ENCODE measurements around the gene BRF1.
"Not testable (repeated sequence)": the region's sequence is repeated elsewhere in the genome, so short reads cannot be mapped to it uniquely, and the experiment has no call there.

Gene BRF1

DNA sequence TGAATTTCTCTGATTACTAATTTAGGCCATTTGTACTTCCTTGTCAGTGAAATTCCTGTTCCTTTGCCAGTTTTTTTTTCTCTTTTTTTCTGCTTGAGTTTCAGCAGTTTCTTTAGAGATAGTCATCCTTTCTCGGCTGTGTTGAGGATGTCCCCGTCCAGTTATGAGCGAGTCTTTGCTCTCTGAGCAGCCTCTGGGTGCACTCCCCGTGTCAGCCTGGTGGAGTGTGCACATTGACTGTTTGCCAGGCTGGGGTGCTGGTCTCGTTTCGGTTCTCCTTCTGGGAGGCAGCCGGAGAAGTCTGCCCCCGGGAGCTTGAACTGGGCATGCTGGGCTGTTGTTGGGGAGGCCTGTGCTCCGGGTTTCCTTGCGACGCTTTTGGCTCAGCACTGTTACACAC is 16.7 kb upstream of the BRF1 start:
- FAIRE-seq (no peak), DNase-seq (ENCODE audit: insufficient read length, low spot score) (no peak)

DNA sequence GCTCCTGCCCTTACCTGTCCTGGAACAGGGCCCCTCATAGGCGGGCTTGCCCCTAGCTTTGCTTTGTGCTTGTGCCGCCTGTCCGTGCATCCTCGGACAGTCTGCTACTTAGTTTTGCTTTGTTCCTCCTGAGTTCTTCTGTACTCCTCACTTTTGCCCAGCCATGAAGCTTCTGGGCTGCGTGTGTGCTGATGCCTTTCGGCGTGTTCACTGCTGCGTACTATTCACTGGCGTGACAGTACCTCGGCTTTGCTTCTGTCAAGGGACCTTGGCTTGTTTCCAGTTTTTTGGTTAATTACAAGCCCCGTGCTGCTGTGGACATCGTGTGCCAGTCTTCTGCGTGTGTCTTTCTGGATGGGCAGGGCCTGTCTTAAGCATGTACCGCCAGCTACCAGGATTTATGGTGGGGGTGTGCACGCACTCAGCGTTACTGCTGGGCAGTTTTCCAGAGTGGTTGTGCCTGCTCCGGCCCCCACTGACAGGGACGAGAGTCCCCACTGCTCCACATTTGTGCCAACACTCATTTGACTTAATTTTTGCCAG is 16.2 kb upstream of the BRF1 start:
- no peak for FAIRE-seq
- no peak for DNase-seq (ENCODE audit: insufficient read length, low spot score)

DNA sequence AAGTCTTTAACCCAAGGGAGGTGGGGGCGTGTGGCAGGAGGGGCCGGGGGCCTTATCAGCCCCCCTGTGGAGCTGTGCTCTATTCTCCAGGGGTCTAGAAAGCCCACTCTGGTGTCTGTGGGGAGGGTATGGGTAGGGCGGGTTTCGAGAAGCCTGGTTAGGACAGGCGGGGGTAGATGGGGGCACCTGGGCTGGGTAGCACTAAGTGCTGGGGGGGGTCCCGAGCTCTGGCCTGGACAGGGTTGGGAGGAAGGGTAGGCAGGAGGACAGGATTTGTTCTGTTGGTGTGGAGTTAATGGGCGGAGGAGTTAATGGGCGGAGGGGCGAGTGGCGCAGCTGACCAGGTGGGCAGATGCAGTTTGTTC is 15.8 kb upstream of the BRF1 start:
- DNase-seq (ENCODE audit: insufficient read length, low spot score) (no peak), FAIRE-seq (no peak)

DNA sequence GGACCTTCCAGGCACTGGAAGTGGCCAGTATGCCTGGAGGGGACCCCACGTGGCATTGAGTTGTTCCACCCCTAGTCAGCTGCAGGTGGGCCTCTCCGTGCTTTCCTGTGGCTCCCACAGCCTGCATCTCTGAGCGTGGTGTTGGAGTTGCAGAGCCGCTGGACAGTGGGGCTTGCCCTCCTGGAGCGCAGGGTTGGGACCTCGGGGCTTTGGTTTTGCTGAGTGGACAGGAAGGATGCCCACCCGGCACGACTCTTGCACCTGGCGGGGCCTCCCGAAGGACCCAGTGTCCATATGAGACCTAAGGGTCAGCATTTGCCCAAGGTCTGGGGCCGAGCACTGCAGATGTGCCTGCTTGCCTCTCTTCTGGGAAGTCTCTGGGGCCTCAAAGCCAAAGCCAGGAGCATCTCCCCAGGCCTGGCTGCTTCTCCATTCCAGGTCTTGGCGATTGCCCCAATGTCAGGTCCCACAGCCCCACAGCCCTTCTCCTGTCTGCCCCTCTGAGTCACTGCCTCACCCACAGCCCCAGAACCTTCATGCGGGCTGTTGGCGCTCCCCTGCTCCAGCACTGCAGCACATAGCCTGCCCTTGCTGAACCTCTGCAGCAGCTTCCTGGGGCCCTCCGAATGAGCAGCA is 15.3 kb upstream of the BRF1 start:
- no peak for DNase-seq (ENCODE audit: insufficient read length, low spot score)
- FAIRE-seq = no peak

DNA sequence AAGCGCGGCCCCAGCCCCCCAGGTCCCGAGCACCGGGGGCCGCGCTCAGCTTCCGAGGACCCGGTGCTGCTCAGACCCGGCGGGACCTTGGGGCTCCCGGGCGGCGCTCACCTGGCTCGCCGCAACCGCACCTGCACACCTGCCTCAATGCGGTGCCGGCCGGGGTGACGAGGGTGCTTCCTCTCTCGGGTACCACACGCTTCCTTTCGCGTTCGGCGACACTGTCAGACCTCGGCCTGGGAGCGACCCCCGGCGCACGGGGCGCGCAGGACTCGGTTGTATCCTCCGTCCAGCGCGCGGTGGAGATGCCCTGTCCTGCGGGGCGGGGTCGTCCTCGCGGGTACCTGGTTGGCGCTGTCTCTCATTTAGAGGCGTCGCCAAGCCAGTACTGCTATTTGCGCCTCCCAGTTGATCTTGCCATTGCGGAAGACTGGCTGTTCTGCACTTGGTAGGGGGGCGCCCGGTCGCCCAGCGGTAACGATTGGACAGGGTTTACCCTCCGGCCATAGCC is 14.5 kb upstream of the BRF1 start:
- peak; percentile 46 for FAIRE-seq
- DNase-seq (ENCODE audit: insufficient read length, low spot score) = peak; percentile 29

DNA sequence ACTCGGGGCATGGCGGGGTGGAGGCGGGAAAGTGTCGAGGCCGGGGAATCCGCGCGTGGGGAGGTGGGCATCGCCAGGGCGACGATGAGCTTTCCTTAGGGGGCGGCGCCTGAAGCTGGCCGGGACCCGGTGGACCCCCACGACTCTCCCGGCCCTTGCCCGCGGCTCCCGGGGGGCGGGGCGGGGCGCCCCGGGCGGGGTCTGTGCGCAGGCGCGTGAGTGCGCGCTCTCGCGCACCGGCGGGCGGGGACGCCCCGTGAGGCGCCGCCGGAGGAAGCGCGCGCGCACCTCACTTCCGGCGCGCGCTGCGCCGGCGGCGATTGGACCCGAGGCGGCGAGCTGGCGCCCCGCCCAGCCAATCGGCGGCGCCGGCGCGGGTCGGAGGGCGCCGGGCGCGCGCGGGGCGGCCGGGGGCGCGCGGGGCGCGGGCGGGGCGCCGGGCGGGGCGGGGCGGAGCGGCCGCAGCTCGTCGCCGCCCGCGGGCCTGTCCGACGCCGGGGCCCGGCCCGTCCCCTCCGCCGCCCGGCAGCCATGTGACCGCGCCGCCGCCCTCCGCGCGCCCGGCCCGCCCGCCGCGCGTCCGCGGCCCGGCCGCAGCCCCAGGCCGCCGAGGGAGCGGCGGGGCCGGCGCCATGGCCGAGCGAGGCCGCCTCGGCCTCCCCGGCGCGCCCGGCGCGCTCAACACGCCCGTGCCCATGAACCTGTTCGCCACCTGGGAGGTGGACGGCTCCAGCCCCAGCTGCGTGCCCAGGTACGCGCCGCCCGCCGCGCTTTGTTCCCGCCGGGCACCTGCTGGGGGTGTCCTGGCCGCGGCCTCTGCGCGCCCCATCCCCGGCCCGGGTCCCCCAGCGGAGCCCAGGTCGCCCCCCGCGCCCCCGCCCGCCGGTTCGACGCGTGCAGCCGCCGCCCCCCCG is 13.7 kb upstream of the BRF1 start, which contains the start of gene PACS2:
Gene PACS2 (plus strand): TSS at position 462 of the 914 bp plus-strand sequence. CDS start 171 bp downstream, at position 633.
- peak; percentile 96 for DNase-seq (ENCODE audit: insufficient read length, low spot score)
- FAIRE-seq = peak; percentile 73

DNA sequence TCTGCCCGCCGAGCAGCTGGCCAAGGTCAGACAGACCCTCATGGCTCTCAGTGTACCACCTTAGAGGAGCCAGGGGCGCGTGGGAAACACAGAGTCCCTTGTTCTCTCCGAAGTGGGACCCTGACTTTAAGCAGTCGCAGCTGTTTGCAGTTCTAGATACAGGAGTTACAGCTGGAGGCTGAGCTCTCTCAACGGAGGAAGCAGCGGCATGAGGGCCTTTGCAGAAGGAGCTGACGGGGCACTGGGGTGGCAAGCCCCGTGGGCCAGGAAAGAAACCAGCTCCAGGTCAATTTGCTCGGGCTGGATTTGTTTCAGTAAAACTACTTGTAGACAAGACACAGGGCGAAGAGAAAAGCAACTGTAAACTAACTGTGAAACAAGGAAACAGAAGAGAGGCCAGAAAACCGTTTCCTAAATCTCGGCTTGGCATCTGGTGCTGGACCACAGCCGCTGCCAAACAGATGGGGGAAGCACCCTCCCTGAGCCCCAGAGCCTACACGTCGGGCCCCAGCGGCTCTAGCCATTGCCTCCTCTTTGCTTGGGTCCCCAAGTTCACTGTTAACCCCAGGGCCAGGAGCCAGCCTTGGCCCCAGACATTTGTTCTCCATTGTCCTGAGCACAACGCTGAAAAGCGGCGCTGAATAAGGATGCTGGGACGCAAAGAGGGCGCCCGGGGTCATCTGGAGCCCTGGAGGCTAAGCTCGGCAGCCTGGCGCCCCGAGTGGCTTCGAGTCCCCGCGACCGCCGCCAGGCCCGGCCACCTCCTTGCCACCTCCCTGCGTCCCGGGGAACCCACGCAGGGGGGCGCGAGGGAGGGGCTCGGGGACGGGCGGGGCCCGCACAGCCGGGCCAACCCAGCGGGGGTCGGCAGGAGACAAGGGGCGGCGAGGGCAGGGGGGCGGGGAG is 12.8 kb upstream of the BRF1 start:
- FAIRE-seq (no peak), DNase-seq (ENCODE audit: insufficient read length, low spot score) (no peak)

DNA sequence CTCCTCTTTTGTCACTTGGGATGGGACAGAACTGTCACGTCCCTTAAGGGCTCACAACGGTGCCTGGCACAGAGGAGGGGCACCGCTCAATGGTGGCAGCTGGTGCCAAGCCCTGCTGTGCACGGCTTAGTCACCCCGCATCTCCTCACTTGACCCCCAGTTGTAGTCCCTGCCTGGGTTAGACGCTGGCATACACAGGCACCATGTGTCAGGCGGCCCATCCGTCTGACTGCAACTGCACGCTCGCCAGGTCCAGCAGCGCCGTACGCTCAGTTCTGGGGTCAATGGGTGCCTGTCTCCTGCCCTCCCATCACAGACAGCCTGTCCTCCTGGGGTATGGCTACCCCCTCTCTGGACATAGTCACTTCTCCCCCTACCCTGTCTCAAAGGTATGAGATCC is 12.2 kb upstream of the BRF1 start:
- FAIRE-seq (no peak), DNase-seq (ENCODE audit: insufficient read length, low spot score) (no peak)

DNA sequence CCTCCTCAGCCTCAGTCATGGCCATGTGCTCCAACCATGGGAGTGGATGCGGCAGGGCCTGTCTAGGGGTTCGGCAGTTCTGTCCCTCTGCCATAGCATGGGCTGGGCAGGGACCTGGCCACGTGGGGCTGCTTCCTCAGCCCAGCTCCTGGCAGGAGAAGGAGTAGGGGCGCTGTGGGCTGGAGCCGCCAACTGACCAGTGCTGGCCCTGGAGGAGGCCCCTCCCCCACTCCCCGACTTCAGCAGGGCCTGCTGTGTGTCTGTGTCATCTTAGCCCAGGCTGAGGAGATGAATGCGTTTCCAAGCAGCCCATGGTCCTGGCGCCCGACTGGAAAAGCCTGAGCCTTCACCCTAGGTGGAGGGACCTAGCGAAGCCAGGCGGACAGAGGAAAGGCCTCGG is 11.0 kb upstream of the BRF1 start:
- DNase-seq (ENCODE audit: insufficient read length, low spot score) = no peak
- no peak for FAIRE-seq

DNA sequence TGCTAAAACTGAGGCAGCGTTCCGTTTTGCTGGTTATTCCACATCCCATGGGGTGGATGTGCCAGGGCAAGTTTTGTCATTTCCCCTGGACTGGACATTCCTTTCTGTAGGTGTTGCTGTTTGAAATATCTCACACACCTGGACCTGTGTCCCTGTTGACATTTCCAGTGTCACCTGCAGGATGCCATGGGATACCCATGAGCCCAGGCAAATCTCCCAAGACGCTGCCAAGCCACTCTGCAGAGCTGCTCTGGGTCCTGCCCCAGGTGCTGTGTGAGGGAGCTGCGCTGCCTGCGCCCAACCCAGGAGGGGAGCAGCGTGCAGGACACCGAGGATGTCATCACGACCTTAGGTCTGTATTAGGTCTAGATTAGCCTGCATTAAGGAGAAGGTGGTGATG is 8.6 kb upstream of the BRF1 start:
- no peak for DNase-seq (ENCODE audit: insufficient read length, low spot score)
- FAIRE-seq = no peak

DNA sequence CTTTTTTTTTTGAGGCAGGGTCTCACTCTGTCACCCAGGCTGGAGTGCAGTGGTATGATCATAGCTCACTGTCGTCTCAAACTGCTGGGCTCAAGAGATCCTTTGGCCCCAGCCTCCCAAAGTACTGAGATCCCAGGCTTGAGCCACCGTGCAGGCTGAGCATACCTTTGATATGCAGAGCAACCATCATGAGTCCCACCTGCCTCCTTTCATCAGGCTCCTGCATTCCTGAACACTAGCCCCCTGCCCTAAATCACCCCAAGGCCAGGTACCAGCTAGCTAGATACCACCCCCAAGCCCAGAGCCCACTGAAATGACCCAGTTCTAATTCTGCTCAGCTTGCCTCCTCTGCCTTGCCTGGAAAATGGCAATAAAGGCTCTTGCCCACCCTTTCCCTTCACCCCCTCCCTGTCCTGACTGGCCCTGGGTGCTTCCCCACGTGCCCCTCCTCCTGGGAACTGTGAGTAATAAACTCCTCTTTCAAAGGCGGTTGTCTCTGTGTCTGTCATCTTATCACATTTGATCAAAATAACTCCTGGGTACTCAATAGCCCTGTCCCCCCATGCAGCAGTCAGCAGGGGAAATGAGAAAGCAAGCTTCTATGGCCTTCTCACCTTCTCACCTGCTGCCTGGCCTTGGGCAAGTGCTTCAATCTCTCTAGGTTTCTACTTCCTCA is 6.4 kb upstream of the BRF1 start:
- no peak for DNase-seq (ENCODE audit: insufficient read length, low spot score)
- FAIRE-seq = no peak

DNA sequence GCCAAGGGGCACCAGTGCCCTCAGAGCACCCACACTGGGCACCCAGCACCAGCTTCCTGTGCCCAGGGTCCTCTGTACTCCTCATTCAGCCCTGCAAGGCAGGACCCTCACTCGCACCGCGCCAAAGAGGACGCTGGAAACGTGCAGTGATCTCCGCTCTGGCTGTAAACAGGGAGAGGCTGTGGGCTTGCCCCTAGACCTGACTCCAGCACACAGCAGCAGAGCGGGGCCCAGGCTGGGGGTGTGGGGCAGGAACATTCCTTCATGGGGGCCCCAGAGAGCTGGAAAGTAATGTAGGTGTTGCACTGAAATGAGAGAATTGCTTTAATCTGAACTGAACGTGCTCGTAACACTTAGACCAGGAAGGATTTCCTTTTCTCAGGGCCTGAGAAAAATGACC is 5.0 kb upstream of the BRF1 start:
- no peak for DNase-seq (ENCODE audit: insufficient read length, low spot score)
- no peak for FAIRE-seq

DNA sequence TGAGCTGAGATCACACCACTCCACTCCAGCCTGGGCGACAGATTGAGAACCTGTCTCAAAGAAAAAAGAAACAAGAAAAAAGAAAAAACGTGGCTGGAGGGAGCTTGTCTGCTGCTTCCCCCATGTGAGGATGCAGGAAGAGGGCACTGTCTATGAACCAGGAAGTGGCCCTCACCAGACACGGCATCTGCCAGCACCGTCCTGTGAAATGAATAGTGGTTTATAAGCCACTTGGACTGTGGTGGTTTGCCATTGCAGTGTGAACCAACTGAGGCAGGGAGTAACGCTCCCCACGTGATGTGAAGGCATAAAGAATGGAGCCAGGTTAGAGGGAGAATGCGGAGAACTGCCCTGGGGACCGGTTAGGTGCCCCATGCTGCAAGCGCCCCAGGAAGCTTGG is 4.5 kb upstream of the BRF1 start:
- peak; percentile 9 for FAIRE-seq
- DNase-seq (ENCODE audit: insufficient read length, low spot score) = no peak

DNA sequence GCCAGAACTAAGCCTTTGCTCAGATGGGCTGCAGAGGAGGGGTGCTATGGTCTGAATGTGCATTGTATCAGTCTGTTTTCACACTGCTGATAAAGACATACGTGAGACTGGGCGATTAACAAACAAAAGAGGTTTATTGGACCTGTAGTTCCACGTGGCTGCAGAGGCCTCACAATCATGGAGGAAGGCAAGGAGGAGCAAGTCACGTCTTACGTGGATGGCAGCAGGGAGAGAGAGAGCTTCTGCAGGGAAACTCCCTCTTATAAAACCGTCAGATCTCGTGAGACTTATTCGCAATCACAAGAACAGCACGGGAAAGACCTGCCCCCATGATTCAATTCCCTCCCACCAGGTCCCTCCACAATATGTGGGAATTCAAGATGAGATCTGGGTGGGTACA is 3.8 kb upstream of the BRF1 start:
- no peak for FAIRE-seq
- DNase-seq (ENCODE audit: insufficient read length, low spot score) = no peak

DNA sequence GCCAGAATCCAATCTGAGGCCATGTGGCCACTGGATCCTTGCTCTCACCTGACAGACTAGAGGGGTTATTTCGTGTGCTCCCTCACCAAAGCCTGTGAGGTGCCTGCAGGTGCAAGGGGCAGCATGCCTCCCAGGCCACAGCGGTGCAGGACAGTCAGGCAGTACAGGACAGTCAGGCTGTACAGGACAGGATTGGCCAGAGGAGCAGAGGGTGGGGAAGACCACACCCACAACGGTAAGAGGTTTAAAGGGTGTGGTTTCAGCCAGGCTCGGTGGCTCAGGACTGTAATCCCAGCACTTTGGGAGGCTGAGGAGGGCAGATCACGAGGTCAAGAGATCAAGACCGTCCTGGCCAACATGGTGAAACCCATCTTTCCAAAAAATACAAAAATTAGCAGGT is 3.1 kb upstream of the BRF1 start:
- FAIRE-seq (no peak), DNase-seq (ENCODE audit: insufficient read length, low spot score) (no peak)

DNA sequence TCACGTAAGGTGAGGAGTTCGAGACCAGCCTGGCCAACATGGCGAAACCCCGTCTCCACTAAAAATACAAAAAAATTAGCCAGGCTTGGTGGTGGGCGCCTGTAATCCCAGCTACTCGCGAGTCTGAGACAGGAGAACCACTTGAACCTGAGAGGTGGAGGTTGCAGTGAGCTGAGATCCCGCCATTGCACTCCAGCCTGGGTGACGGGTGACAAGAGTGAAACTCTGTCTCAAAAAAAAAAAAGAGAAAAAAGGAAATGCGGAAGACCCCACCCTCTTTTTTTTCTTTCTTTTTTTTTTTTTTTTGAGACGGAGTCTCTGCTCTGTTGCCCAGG is 1.1 kb upstream of the BRF1 start:
- not testable (repeated sequence) for FAIRE-seq; DNase-seq (ENCODE audit: insufficient read length, low spot score)

DNA sequence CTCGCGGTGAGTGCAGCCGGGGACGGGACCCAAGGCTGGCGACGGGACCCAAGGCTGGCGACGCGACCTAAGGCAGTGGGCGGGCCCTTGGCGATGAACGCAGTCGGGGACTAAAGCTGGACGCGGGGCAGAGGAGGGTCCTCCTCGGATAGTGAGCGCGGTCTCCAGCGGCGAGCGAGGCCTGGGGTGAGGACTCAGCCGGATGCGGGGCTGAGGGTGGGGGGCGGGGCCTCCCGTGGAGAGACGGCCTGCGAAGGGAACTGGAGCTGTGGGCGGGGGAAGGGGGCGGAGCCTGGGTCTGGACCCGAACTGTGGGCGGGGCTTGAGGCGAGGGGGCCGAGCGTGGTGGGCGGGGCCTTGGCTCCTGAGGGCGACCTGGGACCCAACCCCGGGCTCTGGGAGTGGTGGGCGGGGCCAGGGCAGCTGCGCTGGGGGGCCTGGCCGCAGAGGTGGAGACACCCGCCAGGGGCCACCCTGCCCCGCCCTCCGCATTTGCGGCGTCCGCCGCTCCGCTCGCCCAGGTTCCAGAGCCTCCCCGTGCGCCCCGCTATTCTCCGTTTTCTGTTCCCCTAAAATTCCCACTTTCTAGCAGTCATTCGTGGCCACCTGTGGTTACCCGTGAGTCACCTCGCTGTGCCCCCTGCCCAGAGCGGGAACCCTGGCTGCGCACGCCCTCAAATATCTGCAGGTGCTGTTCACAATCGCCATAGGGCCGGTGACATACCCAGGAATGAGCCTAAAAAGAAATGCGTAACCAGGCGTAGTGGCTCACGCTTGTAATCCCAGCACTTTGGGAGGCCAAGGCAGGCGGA is 508 bp upstream of the BRF1 start:
- DNase-seq (ENCODE audit: insufficient read length, low spot score) (peak; percentile 97), FAIRE-seq (no peak)

DNA sequence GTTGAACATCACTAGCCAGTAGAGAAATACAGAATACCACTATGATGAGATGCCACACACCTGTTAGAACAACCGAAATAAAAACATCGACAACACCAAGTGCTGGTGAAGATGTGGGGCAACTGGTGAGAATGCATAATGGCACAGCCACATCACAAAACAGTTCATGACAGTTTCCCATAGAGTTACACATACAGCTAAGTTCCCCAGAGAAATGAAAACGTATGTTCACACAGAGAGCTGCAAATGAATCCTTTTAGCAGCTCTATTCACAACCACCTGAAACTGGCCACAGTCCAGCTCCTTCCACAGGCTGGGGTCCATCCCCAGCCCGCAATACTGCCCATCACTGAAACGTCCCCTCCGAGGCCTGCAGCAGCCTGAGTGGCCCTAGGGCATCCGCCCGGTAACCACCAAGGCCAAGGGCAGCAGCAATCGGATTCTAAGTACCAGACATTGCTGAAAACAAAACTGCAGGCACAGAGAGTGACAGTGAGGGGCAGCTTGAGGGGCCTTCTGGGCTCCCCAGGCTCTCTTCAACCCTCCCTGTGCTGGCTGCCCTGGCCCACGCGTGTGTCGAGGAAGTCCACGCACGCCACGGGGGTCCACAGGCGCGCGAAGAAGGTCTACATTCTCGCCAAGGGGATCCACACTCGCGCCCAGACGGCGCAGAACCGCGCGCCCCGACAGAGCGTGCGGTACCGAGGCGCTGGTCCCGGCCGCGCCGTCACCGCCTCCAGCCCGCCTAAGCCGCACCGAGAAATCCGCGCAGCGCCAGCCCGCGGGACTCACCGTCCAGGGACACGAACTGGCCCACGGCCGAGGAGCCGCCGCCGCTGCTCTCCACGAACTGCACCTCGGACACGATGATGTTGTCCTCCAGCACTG is 903 bp downstream of the BRF1 start:
- peak; percentile 49 for FAIRE-seq

More for the DNA sequence above, 903 bp downstream of the BRF1 start:
- DNase-seq (ENCODE audit: insufficient read length, low spot score) = peak; percentile 30
